OCI-LY3 (cell line): ENCODE data around the gene LTA4H.

Source experiments
- EZH2phosphoT487 ChIP-seq: fragments of 200-600 bp; shearing (Covaris generic); IDR thresholded peaks from 2 replicates; pipeline ENCODE4 v1.6.1; 2018; ENCODE audit warnings: antibody characterized with exemption, mixed run types, low read depth
- TF ChIP-seq, protein P1 (sequence below): fragments of 200-600, 300-600 bp; sonication (generic); IDR thresholded peaks from 2 replicates; pipeline ENCODE4 v1.5.1; 2014; ENCODE audit warnings: antibody characterized with exemption, low read length, low read depth

GRCh38 chr12:96045566-96045965, 10.2 kb upstream of the LTA4H start:
- TF ChIP-seq, protein P1, sequence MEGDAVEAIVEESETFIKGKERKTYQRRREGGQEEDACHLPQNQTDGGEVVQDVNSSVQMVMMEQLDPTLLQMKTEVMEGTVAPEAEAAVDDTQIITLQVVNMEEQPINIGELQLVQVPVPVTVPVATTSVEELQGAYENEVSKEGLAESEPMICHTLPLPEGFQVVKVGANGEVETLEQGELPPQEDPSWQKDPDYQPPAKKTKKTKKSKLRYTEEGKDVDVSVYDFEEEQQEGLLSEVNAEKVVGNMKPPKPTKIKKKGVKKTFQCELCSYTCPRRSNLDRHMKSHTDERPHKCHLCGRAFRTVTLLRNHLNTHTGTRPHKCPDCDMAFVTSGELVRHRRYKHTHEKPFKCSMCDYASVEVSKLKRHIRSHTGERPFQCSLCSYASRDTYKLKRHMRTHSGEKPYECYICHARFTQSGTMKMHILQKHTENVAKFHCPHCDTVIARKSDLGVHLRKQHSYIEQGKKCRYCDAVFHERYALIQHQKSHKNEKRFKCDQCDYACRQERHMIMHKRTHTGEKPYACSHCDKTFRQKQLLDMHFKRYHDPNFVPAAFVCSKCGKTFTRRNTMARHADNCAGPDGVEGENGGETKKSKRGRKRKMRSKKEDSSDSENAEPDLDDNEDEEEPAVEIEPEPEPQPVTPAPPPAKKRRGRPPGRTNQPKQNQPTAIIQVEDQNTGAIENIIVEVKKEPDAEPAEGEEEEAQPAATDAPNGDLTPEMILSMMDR, result no peak
- TF ChIP-seq EZH2phosphoT487, result no peak
